ENCODE measurements around the gene ENG.

GRCh38 chr9:127822108-127822507 is 32.4 kb downstream of the ENG start:
- TF ChIP-seq POLR2A (IDR thresholded peaks at IDR 0.05) (no peak), CTCF (IDR thresholded peaks at IDR 0.05) (no peak)
